Measurements from ENCODE around the gene PDGFRA.

PDGFRA gene

GRCh38 chr4:54274264-54274663, 45.2 kb downstream of the PDGFRA start:
- H3K27me3 Mint-ChIP-seq: peaks cover 23% of the 10 kb centered on the region
- H3K9me3 Mint-ChIP-seq: no peaks in the 10 kb centered on the region
- H3K4me3 Mint-ChIP-seq: no peak overlapping the region
- H3K4me1 Mint-ChIP-seq: no peaks in the 10 kb centered on the region
- H3K36me3 Mint-ChIP-seq: no peaks in the 10 kb centered on the region
- no peak overlapping the region for H3K27ac Mint-ChIP-seq

DNA sequence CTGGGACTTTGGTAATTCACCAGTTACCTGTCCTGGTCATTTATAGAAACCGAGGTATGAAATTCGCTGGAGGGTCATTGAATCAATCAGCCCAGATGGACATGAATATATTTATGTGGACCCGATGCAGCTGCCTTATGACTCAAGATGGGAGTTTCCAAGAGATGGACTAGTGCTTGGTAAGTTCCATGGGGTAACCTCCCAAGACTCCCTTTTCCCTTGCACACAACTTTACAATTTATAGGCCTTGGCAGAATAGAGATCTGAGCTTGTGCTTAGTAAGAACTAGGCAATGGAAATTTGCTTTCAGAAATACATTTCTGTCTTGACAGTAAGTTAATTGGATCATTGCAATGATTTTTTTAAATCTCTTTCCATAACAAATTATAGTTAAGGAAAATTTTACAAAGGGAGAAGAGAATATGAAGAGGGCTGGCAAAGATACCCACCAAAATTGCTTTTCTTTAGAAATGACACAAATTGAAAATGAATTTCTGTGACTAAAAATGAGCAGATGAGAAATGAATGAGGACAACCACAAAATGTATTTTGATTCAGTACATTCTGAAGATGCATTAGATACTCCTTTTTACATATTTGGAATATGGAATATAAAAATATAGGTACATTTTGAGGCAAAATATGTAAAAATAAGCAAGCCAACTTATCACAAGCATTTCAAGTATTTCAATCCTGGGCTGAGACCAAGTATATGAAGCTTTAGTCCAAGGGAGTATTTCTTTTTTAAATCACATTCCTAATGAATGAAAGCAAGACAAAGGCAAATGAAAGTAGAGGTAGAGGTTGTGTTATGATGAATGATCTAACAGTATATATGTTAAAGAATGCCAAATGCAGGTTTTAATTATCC, 45.9 kb downstream of the PDGFRA start:
- Mint-ChIP-seq H3K9me3 (no peaks in the 10 kb centered on the region), H3K36me3 (no peaks in the 10 kb centered on the region), H3K27ac (no peak overlapping the region), H3K4me1 (no peaks in the 10 kb centered on the region), H3K4me3 (no peak overlapping the region), H3K27me3 (peaks cover 22% of the 10 kb centered on the region)

GRCh38 chr4:54276641-54277430, 47.7 kb downstream of the PDGFRA start:
- Mint-ChIP-seq H3K9me3 (no peaks in the 10 kb centered on the region), H3K36me3 (no peaks in the 10 kb centered on the region), H3K27ac (no peak overlapping the region), H3K27me3 (peaks cover 22% of the 10 kb centered on the region), H3K4me1 (no peaks in the 10 kb centered on the region), H3K4me3 (no peak overlapping the region)

GRCh38 chr4:54277691-54278090, 48.6 kb downstream of the PDGFRA start:
- Mint-ChIP-seq H3K4me3 (no peak overlapping the region), H3K4me1 (no peaks in the 10 kb centered on the region), H3K9me3 (no peaks in the 10 kb centered on the region), H3K27me3 (peaks cover 18% of the 10 kb centered on the region), H3K27ac (no peak overlapping the region), H3K36me3 (no peaks in the 10 kb centered on the region)

DNA sequence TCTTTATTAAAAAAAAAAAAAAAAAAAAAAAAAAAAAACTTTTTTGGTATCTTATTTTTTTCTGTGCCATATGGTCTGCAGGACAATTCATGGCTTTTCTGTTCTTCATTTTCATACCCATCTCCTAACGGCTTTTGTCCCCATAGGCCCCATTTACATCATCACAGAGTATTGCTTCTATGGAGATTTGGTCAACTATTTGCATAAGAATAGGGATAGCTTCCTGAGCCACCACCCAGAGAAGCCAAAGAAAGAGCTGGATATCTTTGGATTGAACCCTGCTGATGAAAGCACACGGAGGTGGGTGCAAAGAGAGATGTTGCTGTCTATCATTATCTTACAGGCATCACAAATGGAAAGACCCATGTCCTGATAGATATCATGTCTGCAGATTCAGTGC, 49.1 kb downstream of the PDGFRA start:
- Mint-ChIP-seq H3K4me1 (no peaks in the 10 kb centered on the region), H3K27ac (no peak overlapping the region), H3K9me3 (no peaks in the 10 kb centered on the region), H3K27me3 (peaks cover 14% of the 10 kb centered on the region), H3K4me3 (no peak overlapping the region), H3K36me3 (no peaks in the 10 kb centered on the region)

- Mint-ChIP-seq H3K27me3 (peaks cover 9% of the 10 kb centered on the region), H3K4me1 (no peaks in the 10 kb centered on the region), H3K4me3 (no peak overlapping the region), H3K36me3 (no peaks in the 10 kb centered on the region), H3K9me3 (no peaks in the 10 kb centered on the region), H3K27ac (no peak overlapping the region)
Measured at GRCh38 chr4:54281054-54281766, 52.1 kb downstream of the PDGFRA start.

- peaks cover under 1% of the 10 kb centered on the region for H3K27me3 Mint-ChIP-seq
- H3K9me3 Mint-ChIP-seq: no peaks in the 10 kb centered on the region
- no peaks in the 10 kb centered on the region for H3K4me1 Mint-ChIP-seq
Measured at GRCh38 chr4:54282837-54283236, 53.7 kb downstream of the PDGFRA start.

DNA sequence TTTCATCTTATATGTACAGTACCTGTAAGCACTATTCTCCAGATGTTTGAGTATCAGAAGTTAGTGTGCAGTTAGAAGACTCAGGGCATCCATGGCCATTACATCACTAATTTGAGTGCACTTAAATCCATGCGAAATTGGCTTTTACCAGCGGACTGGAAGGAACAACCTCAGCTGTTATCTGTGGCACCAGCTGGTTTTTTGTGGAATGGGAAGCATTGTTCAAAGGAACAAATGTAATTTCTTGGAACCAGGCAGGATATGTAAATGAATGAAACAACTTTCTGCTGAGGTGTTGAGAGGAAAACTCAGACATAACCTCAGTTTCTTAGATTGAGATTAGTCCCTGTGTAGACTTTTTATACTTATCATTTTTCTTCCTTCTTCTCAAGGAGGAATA, 60.2 kb downstream of the PDGFRA start:
- Mint-ChIP-seq H3K27ac (no peak overlapping the region), H3K4me1 (no peaks in the 10 kb centered on the region), H3K36me3 (no peaks in the 10 kb centered on the region), H3K27me3 (peaks cover 12% of the 10 kb centered on the region), H3K9me3 (no peaks in the 10 kb centered on the region), H3K4me3 (no peak overlapping the region)

More at GRCh38 chr4:54282837-54283236, 53.7 kb downstream of the PDGFRA start:
- no peak overlapping the region for H3K27ac Mint-ChIP-seq
- no peaks in the 10 kb centered on the region for H3K36me3 Mint-ChIP-seq
- no peak overlapping the region for H3K4me3 Mint-ChIP-seq

- H3K27ac Mint-ChIP-seq: no peak overlapping the region
- no peaks in the 10 kb centered on the region for H3K4me1 Mint-ChIP-seq
- H3K27me3 Mint-ChIP-seq: peaks cover 12% of the 10 kb centered on the region
- H3K9me3 Mint-ChIP-seq: no peaks in the 10 kb centered on the region
- H3K36me3 Mint-ChIP-seq: no peaks in the 10 kb centered on the region
- no peak overlapping the region for H3K4me3 Mint-ChIP-seq
Measured at GRCh38 chr4:54290980-54291379, 61.9 kb downstream of the PDGFRA start.

DNA sequence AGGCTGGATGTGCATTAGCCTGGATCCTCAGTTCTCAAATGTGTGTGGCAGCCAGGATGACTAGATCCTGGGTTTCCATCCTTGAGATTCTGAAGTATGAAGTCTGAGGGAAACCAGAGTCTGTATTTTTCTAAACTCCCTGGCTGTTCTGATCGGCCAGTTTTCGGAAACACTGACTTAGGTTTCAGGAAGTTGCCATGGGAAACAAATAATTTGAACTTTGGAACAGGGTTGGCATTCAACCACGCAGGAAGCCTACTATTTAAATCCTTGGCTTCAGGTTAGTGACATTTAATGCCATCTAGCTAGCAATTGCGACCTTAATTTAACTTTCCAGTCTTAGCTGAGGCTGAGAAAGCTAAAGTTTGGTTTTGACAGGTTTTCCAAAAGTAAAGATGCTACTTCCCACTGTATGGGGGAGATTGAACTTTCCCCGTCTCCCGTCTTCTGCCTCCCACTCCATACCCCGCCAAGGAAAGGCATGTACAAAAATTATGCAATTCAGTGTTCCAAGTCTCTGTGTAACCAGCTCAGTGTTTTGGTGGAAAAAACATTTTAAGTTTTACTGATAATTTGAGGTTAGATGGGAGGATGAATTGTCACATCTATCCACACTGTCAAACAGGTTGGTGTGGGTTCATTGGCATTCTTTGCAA, 67.6 kb downstream of the PDGFRA start:
- peaks cover 7% of the 10 kb centered on the region for H3K27me3 Mint-ChIP-seq
- H3K36me3 Mint-ChIP-seq: no peaks in the 10 kb centered on the region
- no peak overlapping the region for H3K27ac Mint-ChIP-seq
- H3K4me1 Mint-ChIP-seq: no peaks in the 10 kb centered on the region
- no peak overlapping the region for H3K4me3 Mint-ChIP-seq
- H3K9me3 Mint-ChIP-seq: no peaks in the 10 kb centered on the region

DNA sequence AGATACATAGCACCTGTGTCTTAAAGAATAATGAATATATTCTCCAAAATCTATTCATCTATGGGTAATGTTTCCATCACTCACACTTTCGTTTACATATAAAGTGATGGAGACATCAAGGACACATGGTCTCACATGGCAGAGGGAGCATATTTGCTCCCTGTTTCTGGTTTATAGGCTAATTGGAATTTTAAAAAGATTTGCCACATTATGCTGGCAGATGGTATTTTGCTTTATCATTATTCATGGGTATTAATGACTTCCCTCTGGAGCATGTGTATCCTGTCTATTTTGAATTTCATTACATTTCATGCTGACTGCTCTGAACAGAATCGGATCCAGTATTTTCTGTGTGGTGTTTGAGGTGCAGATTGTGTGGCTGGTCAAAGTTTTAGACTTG, 79.0 kb downstream of the PDGFRA start:
- Mint-ChIP-seq H3K4me3 (no peak overlapping the region), H3K27me3 (peaks cover 5% of the 10 kb centered on the region), H3K27ac (no peak overlapping the region), H3K36me3 (no peaks in the 10 kb centered on the region), H3K4me1 (no peaks in the 10 kb centered on the region), H3K9me3 (peaks cover 23% of the 10 kb centered on the region)

- Mint-ChIP-seq H3K4me3 (no peak overlapping the region), H3K27me3 (peaks cover 3% of the 10 kb centered on the region), H3K9me3 (no peaks in the 10 kb centered on the region), H3K27ac (no peak overlapping the region), H3K36me3 (no peaks in the 10 kb centered on the region), H3K4me1 (no peaks in the 10 kb centered on the region)
Measured at GRCh38 chr4:54315561-54316538, 86.8 kb downstream of the PDGFRA start.

- Mint-ChIP-seq H3K9me3 (no peaks in the 10 kb centered on the region), H3K27me3 (peaks cover 1% of the 10 kb centered on the region), H3K36me3 (no peaks in the 10 kb centered on the region), H3K27ac (no peak overlapping the region), H3K4me1 (no peaks in the 10 kb centered on the region), H3K4me3 (no peak overlapping the region)
Measured at GRCh38 chr4:54317690-54318089, 88.6 kb downstream of the PDGFRA start.

- H3K36me3 Mint-ChIP-seq: no peaks in the 10 kb centered on the region
- no peaks in the 10 kb centered on the region for H3K27me3 Mint-ChIP-seq
- H3K4me1 Mint-ChIP-seq: no peaks in the 10 kb centered on the region
- no peak overlapping the region for H3K27ac Mint-ChIP-seq
- H3K4me3 Mint-ChIP-seq: no peak overlapping the region
- no peaks in the 10 kb centered on the region for H3K9me3 Mint-ChIP-seq
Measured at GRCh38 chr4:54318904-54319303, 89.8 kb downstream of the PDGFRA start.

Data from activated naive CD4-positive, alpha-beta T cell treated with anti-CD3 and anti-CD28 coated beads, Interleukin-2, amount 50 U/mL, for 24 hours (primary cell).